ENCODE results near the gene NUP214.
"Not testable (repeated sequence)": the region's sequence is repeated elsewhere in the genome, so short reads cannot be mapped to it uniquely, and the experiment has no call there.

Gene NUP214

DNA sequence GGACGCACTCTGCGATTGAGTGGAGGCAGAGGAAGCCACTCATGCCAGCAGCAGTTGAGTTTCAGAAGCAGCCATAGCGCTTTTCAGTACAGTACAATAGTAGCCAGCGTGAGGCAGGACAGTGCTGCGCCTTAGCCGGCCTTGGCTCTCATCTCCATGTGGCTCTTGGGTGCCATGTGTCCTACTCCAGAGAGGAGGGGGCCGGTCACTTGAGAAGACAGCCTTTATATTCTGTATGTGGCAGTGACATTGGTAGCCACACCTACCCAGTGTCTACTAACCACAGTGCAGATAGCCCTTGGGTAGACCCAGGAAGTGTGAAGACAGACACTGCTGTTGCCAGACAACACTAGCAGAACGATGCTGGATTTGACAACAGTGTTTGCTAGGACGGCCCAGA, 108.6 kb downstream of the NUP214 start:
- DNase-seq (ENCODE audit: low read depth in 2 of 2), result no peak

DNA sequence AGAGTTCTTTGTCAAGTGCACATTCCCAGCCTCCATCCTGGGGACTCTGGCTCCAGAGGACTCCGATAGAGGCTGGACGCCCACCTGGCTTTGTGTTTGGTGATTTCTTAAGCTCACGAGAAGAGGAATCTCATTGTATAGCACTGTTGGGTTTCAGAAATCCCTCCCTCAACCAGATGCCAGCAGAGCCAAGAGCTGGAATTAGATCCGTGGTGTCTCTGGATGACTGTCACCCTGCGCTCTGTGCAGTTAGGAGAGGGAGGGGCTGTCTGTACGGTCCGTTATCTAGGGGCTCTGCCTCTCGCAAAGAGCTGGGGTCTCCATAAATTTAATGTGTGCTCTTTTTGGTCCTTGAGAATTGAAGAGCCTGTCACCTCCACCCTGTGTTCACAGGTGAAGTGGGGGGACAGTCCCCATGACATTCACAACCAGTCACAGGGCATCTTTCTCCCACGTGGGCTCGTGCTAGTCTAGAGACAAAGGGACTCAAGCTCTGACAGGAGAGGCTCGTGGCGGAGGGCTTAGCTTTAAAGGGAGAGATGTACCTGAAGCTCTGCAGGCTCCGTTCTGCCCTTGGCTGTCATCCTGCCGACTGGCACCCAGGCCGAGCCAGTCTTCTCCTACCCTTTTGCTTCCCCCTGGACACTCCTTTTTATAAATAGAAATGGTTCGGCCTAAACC, 109.6 kb downstream of the NUP214 start:
- no peak for DNase-seq (ENCODE audit: low read depth in 2 of 2)

DNA sequence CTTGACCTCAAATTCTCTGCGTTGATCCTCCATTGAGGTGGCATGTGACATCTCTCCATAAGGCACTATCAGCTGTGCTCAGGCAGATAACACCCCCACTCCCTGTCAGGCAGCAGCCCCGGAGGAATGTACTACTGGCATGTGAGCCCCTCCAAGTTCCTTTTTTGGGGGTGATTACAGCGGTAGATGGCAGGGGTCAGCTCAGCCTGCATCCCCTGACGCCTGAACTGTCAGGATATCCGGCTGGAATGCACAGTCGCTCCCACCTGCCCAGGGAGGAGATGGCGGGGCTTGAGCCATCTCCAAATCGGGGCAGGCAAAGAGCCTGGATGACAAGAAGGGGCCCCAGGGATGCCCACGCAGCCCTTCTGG, 110.1 kb downstream of the NUP214 start:
- no peak for DNase-seq (ENCODE audit: low read depth in 2 of 2)

DNA sequence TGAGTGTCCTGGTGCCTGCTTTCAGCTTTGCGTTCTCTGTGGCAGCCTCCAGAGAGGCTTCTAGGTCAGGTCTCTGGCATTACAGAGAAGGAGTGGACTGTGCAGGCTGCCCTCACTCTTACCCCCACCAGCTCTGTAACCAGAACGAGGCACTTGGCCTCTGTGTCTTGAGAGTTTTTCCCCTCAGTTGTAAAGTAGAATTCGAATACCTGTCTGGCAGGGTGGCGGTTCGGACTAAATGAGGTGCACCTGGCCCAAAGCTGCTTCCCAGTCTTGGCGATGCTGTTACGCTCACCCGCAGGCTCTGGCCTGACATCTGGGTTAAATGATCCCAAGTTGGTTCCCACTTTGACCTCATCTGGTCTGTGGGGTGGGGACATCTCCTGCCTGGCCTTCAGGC, 110.8 kb downstream of the NUP214 start:
- no peak for DNase-seq (ENCODE audit: low read depth in 2 of 2)

DNA sequence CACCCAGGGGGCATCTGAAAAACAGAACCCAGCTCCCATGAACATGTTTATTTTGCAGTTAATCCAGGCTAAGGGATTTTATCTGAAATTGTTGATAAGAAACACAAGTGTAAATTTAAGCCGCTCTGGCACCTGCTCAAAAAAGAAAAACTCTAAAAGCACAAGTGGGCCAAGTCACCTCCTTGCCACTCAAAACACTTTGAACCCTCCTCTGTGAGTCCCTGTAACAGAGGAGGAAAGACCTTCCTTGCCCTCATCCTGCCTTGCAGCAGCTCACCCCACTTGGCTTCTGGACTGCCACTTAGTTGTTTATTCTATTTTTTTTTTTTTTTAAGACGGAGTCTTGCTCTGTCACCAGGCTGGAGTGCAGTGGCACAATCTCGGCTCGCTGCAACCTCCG, 111.4 kb downstream of the NUP214 start:
- DNase-seq (ENCODE audit: low read depth in 2 of 2), result no peak

DNA sequence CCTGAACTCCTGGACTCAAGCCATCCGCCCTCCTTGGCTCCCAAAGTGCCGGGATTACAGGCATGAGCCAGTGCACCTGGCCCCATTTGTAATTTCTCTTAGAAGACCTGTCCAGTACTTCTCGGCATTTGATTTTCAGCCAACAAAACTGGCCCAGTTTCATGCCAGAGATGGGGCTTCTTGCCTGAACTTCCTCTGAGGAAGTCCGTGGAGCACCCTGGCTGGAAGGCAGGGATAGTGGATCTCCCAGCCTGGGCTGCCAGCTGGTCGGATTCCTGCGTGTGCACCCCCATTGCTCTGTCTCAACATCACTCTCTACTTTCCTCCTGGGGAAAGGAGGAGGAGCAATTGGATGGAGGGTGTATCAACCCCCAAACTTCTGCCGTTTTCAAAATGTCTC, 111.9 kb downstream of the NUP214 start:
- no peak for DNase-seq (ENCODE audit: low read depth in 2 of 2)

DNA sequence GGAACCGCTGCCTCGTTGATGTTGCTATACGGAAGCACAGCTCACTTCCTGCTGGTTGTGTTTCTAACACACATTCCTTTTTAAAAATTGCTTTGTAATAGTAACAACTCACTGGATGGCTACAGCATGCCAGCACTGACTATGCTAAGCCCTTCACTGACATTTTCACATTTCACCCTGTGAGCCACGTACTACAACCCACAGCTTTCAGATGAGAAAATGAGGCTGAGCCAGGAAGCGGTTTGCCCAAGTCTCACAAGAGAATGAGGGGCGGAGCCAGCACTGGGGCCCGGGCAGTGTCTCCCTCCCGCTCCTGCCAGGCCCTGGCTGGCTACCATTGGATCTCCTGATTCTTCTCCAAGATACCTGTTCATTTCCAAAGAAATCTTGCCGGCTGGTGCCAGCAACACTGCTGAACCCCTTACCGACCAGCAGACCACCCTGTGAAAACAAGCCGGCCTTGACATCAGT, 112.6 kb downstream of the NUP214 start:
- DNase-seq (ENCODE audit: low read depth in 2 of 2), result peak; percentile 78 to 80

DNA sequence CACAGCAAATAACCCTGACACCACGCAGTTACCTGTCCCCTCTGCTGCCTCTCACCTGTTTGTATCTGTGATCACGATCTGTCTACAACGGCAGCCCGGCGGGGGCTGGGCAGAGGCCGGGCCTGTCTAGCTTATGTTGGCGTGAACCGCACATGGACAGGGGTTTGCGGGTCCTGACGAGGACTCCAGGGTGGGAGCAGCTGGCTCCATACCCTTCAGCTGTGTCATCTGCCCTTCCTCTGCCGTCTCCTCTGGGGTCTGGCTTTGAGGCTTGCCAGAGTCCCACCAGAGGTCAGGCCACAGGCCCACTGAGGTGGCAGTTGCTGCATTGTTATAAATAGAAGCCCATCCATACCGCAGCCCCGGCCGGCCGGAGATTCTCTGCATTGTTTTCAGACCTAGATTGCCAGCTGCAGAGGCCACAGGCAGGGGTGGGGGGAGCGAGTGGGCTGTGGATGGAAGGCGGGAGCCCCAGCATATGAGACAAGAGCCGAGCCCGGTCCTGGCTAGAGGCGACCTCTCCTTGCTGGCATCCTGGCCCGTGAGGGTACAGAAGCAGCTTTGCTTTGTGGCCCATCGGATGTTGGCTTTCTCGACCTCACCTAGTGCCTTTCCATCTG, 113.1 kb downstream of the NUP214 start:
- DNase-seq (ENCODE audit: low read depth in 2 of 2), result no peak

DNA sequence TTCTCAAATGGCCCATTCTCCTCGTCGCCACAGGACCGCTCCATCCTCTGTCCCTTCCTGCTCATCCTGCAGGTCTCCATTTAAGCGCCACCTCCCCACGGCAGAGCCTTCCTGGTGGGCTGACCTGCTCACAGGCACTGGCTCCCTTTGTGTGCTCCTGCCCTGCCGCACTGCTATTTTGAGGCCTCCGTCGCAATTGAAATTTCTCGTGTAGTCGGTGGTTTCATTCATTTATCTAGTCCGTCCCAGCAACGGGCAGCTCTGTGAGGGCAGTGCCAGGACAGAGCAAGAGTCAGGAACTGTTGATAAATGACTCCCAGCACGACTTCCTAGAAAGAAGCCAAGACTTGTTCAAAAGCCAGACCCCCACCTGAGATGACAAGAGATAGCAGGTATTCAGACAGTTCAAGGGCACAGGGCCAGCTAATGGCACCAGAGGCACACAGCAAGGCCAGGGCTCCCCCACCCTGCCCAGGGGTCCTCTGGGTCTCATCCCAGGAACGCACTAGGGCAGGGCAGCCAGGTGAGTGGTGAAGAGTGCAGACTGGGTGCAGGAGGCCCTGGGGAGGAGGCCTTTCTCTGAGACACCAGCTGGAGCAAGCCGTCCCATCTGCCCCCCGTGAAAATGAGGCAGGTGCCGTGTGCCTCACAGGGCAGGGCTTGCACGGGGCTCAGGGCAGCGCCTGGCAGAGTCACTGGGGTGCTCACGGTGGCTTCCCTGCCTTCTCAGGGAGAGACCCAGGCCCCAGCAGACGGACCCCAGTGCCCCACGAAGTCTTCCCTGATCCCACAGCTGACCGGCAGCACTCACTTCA, 114.0 kb downstream of the NUP214 start:
- no peak for DNase-seq (ENCODE audit: low read depth in 2 of 2)

DNA sequence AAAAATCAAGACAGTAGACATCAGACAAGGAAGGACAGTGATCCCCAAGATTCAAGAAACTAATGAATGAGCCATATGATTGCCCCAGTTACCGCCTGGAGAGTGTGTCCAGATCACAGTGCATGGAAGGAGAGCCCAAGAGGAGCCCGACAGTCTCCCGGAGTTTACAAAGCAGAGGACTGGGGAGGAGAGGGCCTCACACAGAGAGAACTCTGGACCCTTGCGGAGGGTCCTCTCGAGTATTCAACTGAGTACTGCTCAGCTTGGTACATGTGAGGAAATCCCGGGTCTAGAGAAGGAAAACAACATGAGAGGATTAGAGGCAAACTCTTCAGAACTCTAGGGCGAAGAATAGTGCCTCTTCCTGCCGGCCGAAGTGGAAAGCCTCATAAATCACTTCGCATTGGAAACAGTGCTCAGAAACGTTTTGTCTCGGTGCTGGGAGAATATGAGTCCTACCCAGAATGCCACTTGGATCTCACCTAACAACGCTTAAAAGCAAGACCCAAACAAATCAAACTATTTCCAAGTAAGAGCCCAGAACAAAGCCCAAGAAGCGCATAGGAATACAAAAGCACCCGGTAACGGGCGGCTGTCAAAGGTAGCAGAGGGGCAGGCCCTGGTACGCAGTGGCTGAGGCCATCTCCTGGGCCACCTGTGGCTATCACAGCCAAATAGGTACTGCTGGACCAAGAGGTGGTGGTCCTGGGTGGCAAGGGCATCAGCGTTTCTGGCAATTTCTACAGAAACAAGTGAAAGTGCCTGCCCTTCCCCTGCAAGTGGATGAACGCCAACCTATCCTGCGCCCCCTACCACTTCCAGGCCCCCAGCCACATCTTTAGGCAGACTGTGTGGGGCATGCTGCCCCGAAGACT, 114.9 kb downstream of the NUP214 start:
- no peak for DNase-seq (ENCODE audit: low read depth in 2 of 2)

DNA sequence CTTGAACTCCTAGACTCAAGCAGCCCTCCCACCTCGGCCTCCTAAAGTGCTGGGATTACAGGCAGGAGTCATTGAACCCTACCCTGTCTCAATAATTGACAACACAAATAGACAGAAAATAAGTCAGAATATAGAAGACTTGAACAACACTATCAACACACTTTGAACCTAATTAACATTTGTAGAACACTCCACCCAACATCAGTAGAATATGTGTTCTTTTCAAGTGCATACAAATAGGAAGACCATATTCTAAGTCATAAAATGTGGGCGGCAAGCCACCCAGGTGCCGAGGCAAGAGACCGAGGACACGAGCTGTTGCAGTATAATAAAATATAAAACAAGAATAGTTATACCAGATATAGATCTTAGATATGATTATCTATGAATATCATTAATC, 118.9 kb downstream of the NUP214 start:
- not testable (repeated sequence) for DNase-seq (ENCODE audit: low read depth in 2 of 2)

DNA sequence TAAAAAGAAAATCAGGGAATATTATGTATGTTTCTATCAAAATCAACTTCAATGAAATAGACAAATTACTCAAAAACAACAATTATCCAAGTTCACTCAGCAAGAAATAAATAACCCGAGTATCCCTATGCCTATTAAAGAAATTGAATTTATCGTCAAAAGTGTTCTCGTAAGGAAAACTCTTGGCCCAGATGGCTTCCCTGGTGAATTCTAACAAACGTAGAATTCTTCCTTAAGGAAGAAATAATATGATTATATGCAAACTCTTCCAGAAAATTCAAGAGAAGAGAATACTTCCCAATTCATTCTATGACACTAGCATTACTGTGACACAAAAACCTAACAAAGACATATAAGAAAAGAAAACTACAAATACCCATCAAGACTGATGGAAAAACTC, 121.2 kb downstream of the NUP214 start:
- DNase-seq (ENCODE audit: low read depth in 2 of 2), result no peak

DNA sequence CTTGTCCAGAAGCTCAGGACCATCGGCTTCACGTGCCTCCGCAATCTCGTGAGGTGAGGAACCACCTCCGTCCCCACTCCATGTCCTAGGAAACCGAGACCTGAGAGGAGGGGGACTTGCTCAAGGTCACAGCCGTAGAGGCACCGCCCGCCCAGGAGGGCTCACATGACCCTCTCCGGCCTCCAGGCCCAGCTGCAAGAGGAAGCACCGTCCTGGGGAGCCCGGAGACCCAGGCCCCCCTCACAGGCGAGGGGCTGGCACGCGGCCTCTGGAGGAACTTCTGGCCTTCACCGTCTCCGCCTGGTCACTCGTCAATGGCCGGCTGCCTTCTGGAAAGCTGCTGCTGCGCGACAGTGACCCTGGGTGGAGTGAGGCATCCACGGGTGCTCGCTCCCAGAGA, 126.7 kb downstream of the NUP214 start:
- DNase-seq (ENCODE audit: low read depth in 2 of 2), result no peak

DNA sequence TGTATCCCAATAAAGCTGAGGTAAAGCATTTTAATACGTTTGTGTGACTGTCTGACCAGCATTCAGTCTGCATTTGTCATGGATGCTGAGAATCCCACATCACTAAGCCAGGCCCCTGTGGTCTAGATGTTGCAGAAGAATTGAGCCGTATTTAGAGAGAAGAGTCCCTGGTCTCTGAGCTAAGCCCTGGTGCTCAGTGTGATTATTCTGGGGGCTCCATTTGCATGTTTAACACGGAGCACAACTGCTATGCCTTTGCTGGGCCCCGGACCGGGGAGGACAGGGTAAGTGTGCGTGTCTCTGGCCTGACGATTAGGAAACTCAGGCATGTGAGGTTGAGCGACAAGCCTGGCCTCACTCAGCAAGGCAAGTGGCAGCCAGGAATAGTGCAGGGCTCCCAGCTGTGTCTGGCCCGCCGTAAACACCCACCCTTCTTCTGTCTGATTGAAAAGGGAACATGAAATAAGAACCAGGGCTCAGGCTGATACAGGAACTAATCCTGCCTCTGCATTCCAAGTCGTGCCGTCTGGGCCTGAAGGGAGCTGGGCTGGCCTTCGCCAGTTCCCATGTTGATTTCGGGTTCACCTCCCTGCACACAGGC, 128.6 kb downstream of the NUP214 start:
- DNase-seq (ENCODE audit: low read depth in 2 of 2), result no peak

DNA sequence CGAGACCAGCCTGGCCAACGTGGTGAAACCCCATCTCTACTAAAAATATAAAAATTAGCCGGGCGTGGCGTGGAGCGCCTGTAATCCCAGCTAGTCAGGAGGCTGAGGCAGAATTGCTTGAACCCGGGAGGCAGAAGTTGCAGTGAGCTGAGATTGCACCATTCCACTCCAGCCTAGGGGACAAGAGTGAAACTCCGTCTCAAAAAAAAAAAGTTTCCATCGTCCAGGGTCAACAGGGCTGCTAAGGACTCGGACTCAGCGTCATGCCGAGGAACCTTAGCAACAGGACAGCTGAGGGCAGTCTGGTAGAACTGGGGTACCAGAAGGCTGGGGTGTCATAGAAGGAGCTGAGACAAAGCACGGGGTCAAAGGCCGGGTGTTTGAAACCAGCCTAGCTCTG, 129.2 kb downstream of the NUP214 start:
- DNase-seq (ENCODE audit: low read depth in 2 of 2), result no peak

DNA sequence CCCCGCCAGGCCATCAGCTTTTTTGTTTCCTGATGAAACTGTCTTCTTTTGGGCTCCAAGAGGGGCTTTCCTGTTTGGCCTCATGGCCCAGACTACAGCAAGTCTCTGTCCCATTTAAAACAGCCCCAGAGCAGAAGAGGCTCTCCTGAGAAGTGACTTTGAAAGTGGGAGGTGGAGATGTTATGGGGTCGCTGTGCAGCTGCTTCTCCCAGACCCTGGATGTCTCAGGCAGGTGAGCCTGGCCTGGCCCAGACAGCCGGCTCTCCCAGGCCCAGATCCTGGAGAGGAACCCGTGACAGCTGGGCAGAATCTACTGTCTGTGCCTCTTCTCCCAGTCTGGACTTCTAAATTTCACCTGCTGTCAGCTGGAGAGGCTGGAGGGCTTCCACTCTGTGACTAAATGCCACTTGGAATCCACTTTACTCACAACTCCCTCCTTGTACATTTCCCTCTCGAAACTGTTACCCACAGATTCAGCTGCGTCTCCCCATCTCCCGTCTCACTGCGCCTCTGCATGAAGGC, 130.4 kb downstream of the NUP214 start:
- no peak for DNase-seq (ENCODE audit: low read depth in 2 of 2)

DNA sequence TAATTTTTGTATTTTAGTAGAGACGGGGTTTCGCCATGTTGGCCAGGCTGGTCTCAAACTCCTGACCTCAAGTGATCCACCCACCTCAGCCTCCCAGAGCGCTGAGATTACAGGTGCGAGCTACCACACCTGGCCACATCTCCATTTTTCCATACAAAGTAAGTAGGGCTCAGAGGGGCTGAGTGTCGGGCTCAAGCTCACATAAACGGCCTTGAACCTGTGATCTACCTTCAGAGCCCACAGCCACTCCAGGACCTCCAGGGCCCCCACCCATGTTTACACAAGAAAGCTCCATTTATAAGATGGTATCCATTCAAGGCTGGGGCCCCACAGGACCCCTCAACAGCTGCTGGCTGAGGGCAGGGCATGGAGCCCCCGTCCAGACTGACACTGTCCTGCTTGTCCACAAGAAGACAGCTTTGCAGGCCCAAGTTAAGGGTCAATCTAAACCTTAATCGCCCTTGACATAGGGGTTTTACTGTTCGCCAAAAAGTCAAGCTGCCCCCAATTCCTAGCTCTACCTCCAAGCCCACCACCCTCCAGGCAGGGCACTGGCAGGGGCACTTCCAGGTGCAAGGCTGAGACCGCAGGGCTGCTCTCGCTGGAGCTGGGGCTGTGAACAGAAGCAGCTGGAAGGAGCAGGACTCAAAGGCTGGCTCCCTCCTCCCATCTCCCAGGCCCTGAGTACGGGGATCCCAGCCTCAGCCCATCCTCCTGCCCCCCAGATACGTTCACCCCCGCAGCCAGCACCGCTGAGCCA, 132.1 kb downstream of the NUP214 start:
- DNase-seq (ENCODE audit: low read depth in 2 of 2), result no peak

DNA sequence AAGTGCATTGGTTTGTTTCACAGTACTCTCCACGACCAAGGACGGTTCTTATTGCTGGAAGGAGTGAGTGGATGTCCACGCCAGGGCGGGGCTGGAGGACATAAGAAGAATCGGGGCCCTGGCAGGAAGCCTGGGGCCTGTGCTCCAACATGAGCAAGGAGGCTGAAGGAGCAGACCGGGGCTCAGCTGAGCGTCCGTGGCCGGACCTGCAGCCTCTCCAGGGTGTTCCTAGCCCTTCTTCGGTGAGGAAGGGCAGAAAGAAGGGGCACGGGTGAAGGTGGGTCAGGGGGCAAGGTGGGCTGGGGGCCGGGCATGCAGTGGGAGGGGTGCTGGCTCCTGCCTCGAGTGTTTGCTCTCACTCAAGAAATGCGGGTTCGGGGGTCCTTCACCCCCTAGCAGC, 132.8 kb downstream of the NUP214 start:
- no peak for DNase-seq (ENCODE audit: low read depth in 2 of 2)

DNA sequence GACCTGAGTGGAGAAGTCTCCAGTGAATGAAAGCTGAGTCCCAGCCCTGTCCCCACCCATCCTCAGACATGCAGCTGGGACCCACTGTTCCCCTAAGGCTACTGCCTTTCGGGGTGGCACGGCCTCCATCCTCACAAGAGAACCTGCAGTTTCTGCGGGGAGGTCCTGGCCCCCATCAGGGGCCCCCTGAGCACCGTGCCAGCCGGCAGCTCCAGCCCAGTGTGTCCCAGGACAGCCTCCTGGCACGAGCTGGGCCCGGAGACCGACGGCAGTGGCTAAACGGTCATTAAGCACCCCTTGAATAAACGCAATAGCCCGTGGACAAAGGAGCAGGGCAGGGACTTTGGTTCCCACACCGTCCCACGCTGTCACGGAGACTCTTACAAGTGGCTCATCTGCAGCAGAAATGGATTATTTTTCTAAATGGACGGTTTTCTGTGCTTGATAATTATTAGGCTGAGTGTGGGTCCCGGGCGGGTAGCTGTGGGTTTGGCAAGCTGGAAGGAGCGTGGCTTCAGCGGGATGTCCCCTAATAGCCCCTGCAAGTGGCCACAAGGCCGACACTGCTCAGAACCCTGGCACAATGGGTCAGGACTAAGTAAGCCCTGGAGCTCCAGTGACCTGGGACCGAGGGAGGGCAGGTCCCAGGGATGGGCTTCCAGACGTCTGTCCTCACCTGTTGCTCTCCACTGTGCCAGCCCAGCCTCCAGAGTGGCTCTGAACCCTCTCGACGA, 133.5 kb downstream of the NUP214 start:
- DNase-seq (ENCODE audit: low read depth in 2 of 2), result no peak

DNA sequence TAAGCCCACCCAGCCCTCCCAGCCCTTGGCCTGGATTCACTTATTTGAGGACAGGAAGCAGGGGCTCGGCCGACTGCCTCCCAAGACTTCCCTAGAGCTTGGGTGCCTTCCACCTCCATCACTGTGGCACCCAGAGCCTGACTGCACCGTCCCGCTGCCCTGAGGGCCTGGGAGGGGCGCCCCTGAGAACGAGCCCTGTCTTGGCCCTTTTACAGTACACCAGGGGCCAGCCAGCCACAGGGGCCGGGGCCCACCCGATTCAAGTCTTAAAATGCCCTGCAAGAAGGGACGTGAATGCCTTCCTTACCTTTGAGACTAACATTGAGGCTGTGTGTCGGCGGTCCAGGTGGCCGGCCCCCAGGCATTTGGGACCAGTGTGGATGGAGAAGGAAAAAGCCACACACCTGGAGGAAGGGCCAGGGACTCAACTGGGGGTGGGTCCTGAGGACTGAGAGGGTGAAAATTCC, 134.1 kb downstream of the NUP214 start:
- no peak for DNase-seq (ENCODE audit: low read depth in 2 of 2)

Data from stimulated activated CD8-positive, alpha-beta memory T cell treated with anti-CD3 and anti-CD28 coated beads, Interleukin-15, amount 100 ng/mL, for 48 hours (primary cell).